Measurements from ENCODE around the gene TGM3.
A peak's percentile ranks its signal among the peaks of the same experiment; 100 is the strongest.

The TGM3 gene

DNA sequence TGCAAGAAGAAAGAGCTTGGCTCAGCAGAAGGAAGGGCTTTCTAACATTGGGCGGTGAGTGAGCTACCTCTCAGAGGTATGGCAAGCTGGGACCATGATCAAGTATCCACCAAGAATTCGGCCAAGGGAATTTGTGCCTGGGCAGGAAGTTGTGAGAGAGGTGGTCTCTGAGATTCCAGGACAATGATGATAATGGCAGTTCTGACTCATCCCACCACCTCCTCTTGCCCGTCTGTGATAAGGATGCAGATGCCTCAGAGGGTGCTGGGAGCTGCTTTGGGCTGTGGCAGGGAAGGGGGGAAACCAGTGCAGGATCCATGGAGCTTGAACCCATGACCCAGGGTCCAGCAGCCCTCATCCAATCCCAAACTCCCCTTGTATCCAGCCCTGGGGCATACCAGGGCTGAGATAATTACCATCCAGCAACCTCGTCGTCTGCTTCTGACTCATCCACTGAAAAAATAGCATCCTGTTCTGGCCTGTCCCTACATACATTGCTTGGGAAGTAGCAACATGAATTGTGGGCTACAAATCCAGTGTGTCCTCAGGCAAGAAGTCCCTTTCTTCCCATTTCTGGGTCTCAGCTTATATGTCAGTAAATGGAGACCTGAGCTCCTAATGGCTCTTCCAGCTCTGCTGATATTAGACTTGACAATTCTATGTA lies 90.8 kb downstream of the TGM3 start:
- H3K27me3 ChIP-seq (replicated peaks): no peaks in the 10 kb centered on the region
- TF ChIP-seq, protein P1, sequence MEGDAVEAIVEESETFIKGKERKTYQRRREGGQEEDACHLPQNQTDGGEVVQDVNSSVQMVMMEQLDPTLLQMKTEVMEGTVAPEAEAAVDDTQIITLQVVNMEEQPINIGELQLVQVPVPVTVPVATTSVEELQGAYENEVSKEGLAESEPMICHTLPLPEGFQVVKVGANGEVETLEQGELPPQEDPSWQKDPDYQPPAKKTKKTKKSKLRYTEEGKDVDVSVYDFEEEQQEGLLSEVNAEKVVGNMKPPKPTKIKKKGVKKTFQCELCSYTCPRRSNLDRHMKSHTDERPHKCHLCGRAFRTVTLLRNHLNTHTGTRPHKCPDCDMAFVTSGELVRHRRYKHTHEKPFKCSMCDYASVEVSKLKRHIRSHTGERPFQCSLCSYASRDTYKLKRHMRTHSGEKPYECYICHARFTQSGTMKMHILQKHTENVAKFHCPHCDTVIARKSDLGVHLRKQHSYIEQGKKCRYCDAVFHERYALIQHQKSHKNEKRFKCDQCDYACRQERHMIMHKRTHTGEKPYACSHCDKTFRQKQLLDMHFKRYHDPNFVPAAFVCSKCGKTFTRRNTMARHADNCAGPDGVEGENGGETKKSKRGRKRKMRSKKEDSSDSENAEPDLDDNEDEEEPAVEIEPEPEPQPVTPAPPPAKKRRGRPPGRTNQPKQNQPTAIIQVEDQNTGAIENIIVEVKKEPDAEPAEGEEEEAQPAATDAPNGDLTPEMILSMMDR (IDR thresholded peaks at IDR 0.05; ENCODE audit: low read depth, low read length, missing control alignments): no peak
- peak overlapping the region; percentile 62 for H3K27ac ChIP-seq
- in situ Hi-C loops (cut with HindIII; ENCODE audit: low pct_ligation_motif_present, low sequenced_read_pairs): no loop called here
- peak; percentile 50 for DNase-seq
- H3K36me3 ChIP-seq (replicated peaks): no peaks in the 10 kb centered on the region
- H3K4me3 ChIP-seq (ENCODE audit: low read depth, low read length): no peak overlapping the region

GRCh38 chr20:2387180-2387577 lies 91.4 kb downstream of the TGM3 start:
- H3K4me3 ChIP-seq (ENCODE audit: low read depth, low read length): no peak overlapping the region
- no peaks in the 10 kb centered on the region for H3K27me3 ChIP-seq (replicated peaks)
- H3K36me3 ChIP-seq (replicated peaks): no peaks in the 10 kb centered on the region
- TF ChIP-seq, protein P1 (IDR thresholded peaks at IDR 0.05; ENCODE audit: low read depth, low read length, missing control alignments): peak; percentile 70
- peak overlapping the region; percentile 62 for H3K27ac ChIP-seq
- DNase-seq: peak; percentile 64
- in situ Hi-C loops (cut with HindIII; ENCODE audit: low pct_ligation_motif_present, low sequenced_read_pairs): no loop called here

DNA sequence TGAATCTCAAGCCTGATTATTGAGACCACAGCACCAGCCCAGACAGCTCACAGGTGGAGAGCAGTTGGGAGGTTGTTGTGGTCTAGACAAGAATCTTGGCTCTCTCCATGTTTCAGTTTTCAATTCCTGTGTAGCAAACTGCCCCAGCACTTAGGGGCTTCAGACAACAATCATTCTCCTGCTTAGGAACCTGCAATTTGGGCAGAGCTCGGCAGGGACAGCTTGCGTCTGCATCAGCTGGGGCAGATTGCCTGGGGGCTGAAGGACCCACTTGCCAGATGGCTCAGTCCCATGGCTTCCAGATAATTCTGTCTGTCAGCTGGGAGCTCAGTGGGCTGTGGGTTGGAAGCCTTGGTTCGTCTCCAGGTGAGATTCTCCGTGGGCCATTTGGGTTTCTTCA lies 91.8 kb downstream of the TGM3 start:
- no peak for DNase-seq
- in situ Hi-C loops (cut with HindIII; ENCODE audit: low pct_ligation_motif_present, low sequenced_read_pairs): no loop called here
- Histone ChIP-seq H3K36me3 (replicated peaks) (no peaks in the 10 kb centered on the region), H3K27ac (no peak overlapping the region), H3K4me3 (ENCODE audit: low read depth, low read length) (no peak overlapping the region), H3K27me3 (replicated peaks) (no peaks in the 10 kb centered on the region)
- TF ChIP-seq, protein P1 (IDR thresholded peaks at IDR 0.05; ENCODE audit: low read depth, low read length, missing control alignments): no peak
